UCSD-AML1 (cell line): Measurements from ENCODE around the gene PCK1.
"Not testable (repeated sequence)": the region's sequence is repeated elsewhere in the genome, so short reads cannot be mapped to it uniquely, and the experiment has no call there.

ENCODE experiments used
- DNase-seq: peaks from one replicate; lab custom pipeline; 2025; ENCODE audit not compliant: unreplicated experiment; lab: John Stamatoyannopoulos, UW

PCK1 gene

GRCh38 chr20:57560554-57561355, at the start of gene PCK1:
Gene PCK1 (plus strand): TSS chr20:57561110. CDS start chr20:57561412, 302 bp downstream.
- DNase-seq = no peak

GRCh38 chr20:57511709-57512108, 49.2 kb upstream of the PCK1 start:
- not testable (repeated sequence) for DNase-seq

GRCh38 chr20:57512432-57512831, 48.5 kb upstream of the PCK1 start:
- DNase-seq = no peak

GRCh38 chr20:57513199-57513598, 47.7 kb upstream of the PCK1 start:
- DNase-seq = no peak

GRCh38 chr20:57514273-57514751, 46.6 kb upstream of the PCK1 start:
- peak; percentile 37 for DNase-seq

- no peak for DNase-seq
Measured at GRCh38 chr20:57517904-57518303, 43.0 kb upstream of the PCK1 start.

GRCh38 chr20:57522380-57523140, 38.4 kb upstream of the PCK1 start:
- DNase-seq = no peak

GRCh38 chr20:57523782-57524181, 37.1 kb upstream of the PCK1 start:
- DNase-seq = no peak

- DNase-seq = no peak
Measured at GRCh38 chr20:57524511-57525176, 36.3 kb upstream of the PCK1 start, which contains the start of gene CTCFL. Gene CTCFL (minus strand): TSS chr20:57525140. CDS start chr20:57524205, 935 bp downstream.

GRCh38 chr20:57525328-57526086, 35.4 kb upstream of the PCK1 start:
- no peak for DNase-seq

GRCh38 chr20:57526087-57526884, 34.6 kb upstream of the PCK1 start:
- DNase-seq = peak; percentile 43

- no peak for DNase-seq
Measured at GRCh38 chr20:57526885-57527460, 33.9 kb upstream of the PCK1 start.

- no peak for DNase-seq
Measured at GRCh38 chr20:57527728-57528127, 33.2 kb upstream of the PCK1 start.

GRCh38 chr20:57528148-57528547, 32.8 kb upstream of the PCK1 start:
- no peak for DNase-seq

GRCh38 chr20:57529160-57529585, 31.7 kb upstream of the PCK1 start:
- DNase-seq = no peak

- DNase-seq = no peak
Measured at GRCh38 chr20:57529810-57530209, 31.1 kb upstream of the PCK1 start.

GRCh38 chr20:57530327-57530981, 30.5 kb upstream of the PCK1 start:
- DNase-seq = no peak

GRCh38 chr20:57532104-57532503, 28.8 kb upstream of the PCK1 start:
- DNase-seq = no peak

GRCh38 chr20:57535297-57535696, 25.6 kb upstream of the PCK1 start:
- no peak for DNase-seq
